T-helper 22 cell (primary cell): ENCODE results near the gene DMRTB1.

ENCODE experiments used
- DNase-seq: peaks from one replicate; pipeline ENCODE4 v3.0.0-alpha.2; 2020; ENCODE audit warnings: low read depth

The DMRTB1 gene

GRCh38 chr1:53485478-53486394 is 26.5 kb downstream of the DMRTB1 start:
- DNase-seq: no peak

- no peak for DNase-seq
Measured at GRCh38 chr1:53486395-53487026, 27.3 kb downstream of the DMRTB1 start.

- DNase-seq: no peak
Measured at GRCh38 chr1:53490351-53490750, 31.2 kb downstream of the DMRTB1 start.

- DNase-seq: no peak
Measured at GRCh38 chr1:53495633-53496345, 36.6 kb downstream of the DMRTB1 start.

GRCh38 chr1:53498555-53499131 is 39.4 kb downstream of the DMRTB1 start:
- DNase-seq: no peak

GRCh38 chr1:53499257-53500203 is 40.3 kb downstream of the DMRTB1 start:
- no peak for DNase-seq

GRCh38 chr1:53500204-53501064 is 41.2 kb downstream of the DMRTB1 start:
- no peak for DNase-seq

GRCh38 chr1:53501065-53502005 is 42.1 kb downstream of the DMRTB1 start:
- DNase-seq: no peak

- DNase-seq: no peak
Measured at GRCh38 chr1:53502641-53503432, 43.6 kb downstream of the DMRTB1 start.

GRCh38 chr1:53503433-53504217 is 44.4 kb downstream of the DMRTB1 start:
- no peak for DNase-seq

- no peak for DNase-seq
Measured at GRCh38 chr1:53504901-53505300, 45.7 kb downstream of the DMRTB1 start.

GRCh38 chr1:53505401-53505800 is 46.2 kb downstream of the DMRTB1 start:
- no peak for DNase-seq

GRCh38 chr1:53505891-53506290 is 46.7 kb downstream of the DMRTB1 start:
- no peak for DNase-seq

- no peak for DNase-seq
Measured at GRCh38 chr1:53506355-53507050, 47.3 kb downstream of the DMRTB1 start.

- no peak for DNase-seq
Measured at GRCh38 chr1:53507116-53507820, 48.1 kb downstream of the DMRTB1 start.
